NCI-H2196 treated with DMSO at 0.1 percent for 48 hours (cell line): ENCODE data around the gene JMJD8.

Experiments
- DNase-seq: peaks from one replicate; lab custom pipeline; 2025; ENCODE audit not compliant: unreplicated experiment; lab: John Stamatoyannopoulos, UW

JMJD8 gene

GRCh38 chr16:662095-662494 lies 22.0 kb downstream of the JMJD8 start:
- no peak for DNase-seq

- DNase-seq: no peak
Measured at GRCh38 chr16:661184-661821, 22.8 kb downstream of the JMJD8 start.

- peak; percentile 94 for DNase-seq
Measured at GRCh38 chr16:660459-661183, 23.5 kb downstream of the JMJD8 start.

- DNase-seq: no peak
Measured at GRCh38 chr16:660132-660458, 24.0 kb downstream of the JMJD8 start.

- no peak for DNase-seq
Measured at GRCh38 chr16:659618-660017, 24.5 kb downstream of the JMJD8 start.

GRCh38 chr16:658679-659571 lies 25.2 kb downstream of the JMJD8 start:
- DNase-seq: no peak

GRCh38 chr16:657487-657886 lies 26.6 kb downstream of the JMJD8 start:
- no peak for DNase-seq

- no peak for DNase-seq
Measured at GRCh38 chr16:654034-654433, 30.1 kb downstream of the JMJD8 start.

- DNase-seq: no peak
Measured at GRCh38 chr16:652454-653305, 31.5 kb downstream of the JMJD8 start.

GRCh38 chr16:651844-652243 lies 32.3 kb downstream of the JMJD8 start:
- DNase-seq: no peak

GRCh38 chr16:649631-650030 lies 34.5 kb downstream of the JMJD8 start:
- no peak for DNase-seq

GRCh38 chr16:648781-649589 lies 35.1 kb downstream of the JMJD8 start, which contains the start of gene WDR90:
TSS of gene WDR90 (plus strand) at chr16:649365. CDS start at chr16:649417, 52 bp downstream.
- DNase-seq: peak; percentile 80

GRCh38 chr16:648071-648780 lies 35.9 kb downstream of the JMJD8 start:
- DNase-seq: peak; percentile 61

- no peak for DNase-seq
Measured at GRCh38 chr16:647173-647902, 36.8 kb downstream of the JMJD8 start.

GRCh38 chr16:646679-647172 lies 37.4 kb downstream of the JMJD8 start:
- DNase-seq: no peak

- DNase-seq: no peak
Measured at GRCh38 chr16:645852-646678, 38.1 kb downstream of the JMJD8 start.

- no peak for DNase-seq
Measured at GRCh38 chr16:644556-644955, 39.6 kb downstream of the JMJD8 start.

GRCh38 chr16:643050-643368 lies 41.1 kb downstream of the JMJD8 start:
- no peak for DNase-seq
